NOMO-1 treated with dmso at 0.1 percent for 144 hours (cell line): ENCODE data around the gene WDR27.
"Not testable (repeated sequence)": the region's sequence is repeated elsewhere in the genome, so short reads cannot be mapped to it uniquely, and the experiment has no call there.

Source experiments
- DNase-seq: peaks from one replicate; lab custom pipeline; 2025; ENCODE audit not compliant: unreplicated experiment; lab: John Stamatoyannopoulos, UW

WDR27 gene

GRCh38 chr6:169710009-169710408, 8.2 kb upstream of the WDR27 start:
- no peak for DNase-seq

GRCh38 chr6:169709293-169709692, 7.5 kb upstream of the WDR27 start:
- DNase-seq: no peak

- no peak for DNase-seq
Observed at GRCh38 chr6:169707772-169708171, 5.9 kb upstream of the WDR27 start.

GRCh38 chr6:169702840-169703246, 1.0 kb upstream of the WDR27 start:
- DNase-seq: no peak

- DNase-seq: peak; percentile 39
Observed at GRCh38 chr6:169701311-169701953, 397 bp downstream of the WDR27 start.

- DNase-seq: peak; percentile 10
Observed at GRCh38 chr6:169700296-169700695, 1.5 kb downstream of the WDR27 start.

- DNase-seq: not testable (repeated sequence)
Observed at GRCh38 chr6:169697115-169697514, 4.7 kb downstream of the WDR27 start.

- no peak for DNase-seq
Observed at GRCh38 chr6:169695131-169695530, 6.7 kb downstream of the WDR27 start.

- DNase-seq: no peak
Observed at GRCh38 chr6:169692516-169692915, 9.3 kb downstream of the WDR27 start.

- no peak for DNase-seq
Observed at GRCh38 chr6:169691260-169691659, 10.6 kb downstream of the WDR27 start.

- peak; percentile 69 for DNase-seq
Observed at GRCh38 chr6:169689287-169689686, 12.5 kb downstream of the WDR27 start.

GRCh38 chr6:169685860-169686259, 16.0 kb downstream of the WDR27 start:
- DNase-seq: no peak

GRCh38 chr6:169684056-169684455, 17.8 kb downstream of the WDR27 start:
- DNase-seq: no peak

GRCh38 chr6:169678342-169678741, 23.5 kb downstream of the WDR27 start:
- no peak for DNase-seq

- no peak for DNase-seq
Observed at GRCh38 chr6:169677096-169677495, 24.7 kb downstream of the WDR27 start.

- no peak for DNase-seq
Observed at GRCh38 chr6:169675011-169675410, 26.8 kb downstream of the WDR27 start.

GRCh38 chr6:169671563-169671962, 30.3 kb downstream of the WDR27 start:
- DNase-seq: no peak

- peak; percentile 1 for DNase-seq
Observed at GRCh38 chr6:169669889-169670288, 31.9 kb downstream of the WDR27 start.

GRCh38 chr6:169669147-169669546, 32.7 kb downstream of the WDR27 start:
- no peak for DNase-seq

- DNase-seq: no peak
Observed at GRCh38 chr6:169668203-169668847, 33.5 kb downstream of the WDR27 start.

GRCh38 chr6:169667716-169668115, 34.1 kb downstream of the WDR27 start:
- DNase-seq: no peak

- DNase-seq: no peak
Observed at GRCh38 chr6:169666441-169666840, 35.4 kb downstream of the WDR27 start.

GRCh38 chr6:169665289-169665688, 36.5 kb downstream of the WDR27 start:
- no peak for DNase-seq
